Ishikawa (cell line): Measurements from ENCODE around the gene ERLEC1.
A peak's percentile ranks its signal among the peaks of the same experiment; 100 is the strongest.

Experiments used
- CEBPB ChIP-seq: IDR thresholded peaks from 2 replicates; pipeline ENCODE4 v1.6.1; 2012
- CREB1 ChIP-seq: IDR thresholded peaks from 2 replicates; pipeline ENCODE4 v1.6.1; 2012; ENCODE audit warnings: low read depth
- EGR1 ChIP-seq: IDR thresholded peaks from 2 replicates; pipeline ENCODE4 v1.6.1; 2012
- EP300 ChIP-seq: IDR thresholded peaks from 2 replicates; pipeline ENCODE4 v1.6.1; 2012; ENCODE audit warnings: borderline replicate concordance
- FOXM1 ChIP-seq: IDR thresholded peaks from 2 replicates; pipeline ENCODE4 v1.6.1; 2012; ENCODE audit warnings: low read depth, borderline replicate concordance
- MAX ChIP-seq: IDR thresholded peaks from 2 replicates; pipeline ENCODE4 v1.6.1; 2012
- NFIC ChIP-seq: IDR thresholded peaks from 2 replicates; pipeline ENCODE4 v1.6.1; 2012
- RAD21 ChIP-seq: IDR thresholded peaks from 2 replicates; pipeline ENCODE4 v1.6.1; 2012; ENCODE audit warnings: low read depth
- REST ChIP-seq: IDR thresholded peaks from 2 replicates; pipeline ENCODE4 v1.6.1; 2012; ENCODE audit warnings: low read depth, mild to moderate bottlenecking
- TAF1 ChIP-seq: IDR thresholded peaks from 2 replicates; pipeline ENCODE4 v1.6.1; 2012; ENCODE audit warnings: low read depth, mild to moderate bottlenecking
- TCF12 ChIP-seq: IDR thresholded peaks from 2 replicates; pipeline ENCODE4 v1.6.1; 2012; ENCODE audit warnings: low read depth
- USF1 ChIP-seq: IDR thresholded peaks from 2 replicates; pipeline ENCODE4 v1.6.1; 2012
- YY1 ChIP-seq: IDR thresholded peaks from 2 replicates; pipeline ENCODE4 v1.6.1; 2012; ENCODE audit warnings: low read depth
- ZBTB7A ChIP-seq: IDR thresholded peaks from 2 replicates; pipeline ENCODE4 v1.6.1; 2012; ENCODE audit warnings: low read depth

Gene ERLEC1

GRCh38 chr2:53782676-53783075 lies 4.2 kb upstream of the ERLEC1 start:
- TF ChIP-seq EGR1 (no peak), FOXM1 (no peak), YY1 (no peak), CREB1 (no peak), NFIC (no peak), RAD21 (no peak), EP300 (no peak), MAX (no peak), ZBTB7A (no peak), TCF12 (no peak)

- TF ChIP-seq EP300 (no peak), TAF1 (no peak), YY1 (no peak), CREB1 (no peak), CEBPB (no peak), NFIC (no peak), EGR1 (no peak), ZBTB7A (no peak), RAD21 (no peak), MAX (no peak)
These were observed 2.4 kb upstream of the ERLEC1 start for GRCh38 chr2:53784436-53784835.

- TF ChIP-seq CREB1, result no peak
- no peak for TF ChIP-seq ZBTB7A
- no peak for TF ChIP-seq RAD21
- TF ChIP-seq TCF12, result no peak
These were observed 1.5 kb upstream of the ERLEC1 start for GRCh38 chr2:53785366-53785765.

GRCh38 chr2:53786352-53786704 lies 516 bp upstream of the ERLEC1 start:
- no peak for TF ChIP-seq NFIC
- no peak for TF ChIP-seq CEBPB
- TF ChIP-seq REST, result no peak

- TF ChIP-seq NFIC, result no peak
- TF ChIP-seq YY1, result no peak
- TF ChIP-seq EGR1, result no peak
- TF ChIP-seq ZBTB7A, result no peak
- peak; percentile 17; the same call in 1 of the 2 replicates for TF ChIP-seq MAX
These were observed 908 bp downstream of the ERLEC1 start for GRCh38 chr2:53787614-53788289.

GRCh38 chr2:53793261-53793660 lies 6.4 kb downstream of the ERLEC1 start:
- TF ChIP-seq CEBPB (no peak), EP300 (no peak), NFIC (no peak), USF1 (no peak), TCF12 (no peak)

- no peak for TF ChIP-seq TAF1
- TF ChIP-seq USF1, result no peak
- no peak for TF ChIP-seq ZBTB7A
- TF ChIP-seq CEBPB, result no peak
- TF ChIP-seq EGR1, result no peak
- TF ChIP-seq NFIC, result no peak
- no peak for TF ChIP-seq REST
These were observed 7.0 kb downstream of the ERLEC1 start for GRCh38 chr2:53793821-53794220.
